ENCODE data around the gene COL18A1.

COL18A1 gene

GRCh38 chr21:45440736-45441350 is 35.9 kb downstream of the COL18A1 start:
- ATAC-seq = no peak

GRCh38 chr21:45441431-45442255 is 36.7 kb downstream of the COL18A1 start:
- TF ChIP-seq CSRNP3 (CRISPR knock-in tag; IDR thresholded peaks at IDR 0.05) (no peak), POU6F1 (CRISPR knock-in tag; IDR thresholded peaks at IDR 0.05; ENCODE audit: borderline replicate concordance, low read depth) (no peak), TCF4 (CRISPR knock-in tag; IDR thresholded peaks at IDR 0.05; ENCODE audit: borderline replicate concordance) (no peak), GLIS3 (CRISPR knock-in tag; IDR thresholded peaks at IDR 0.05) (no peak), ZFP30 (CRISPR knock-in tag; IDR thresholded peaks at IDR 0.05) (no peak), OSR1 (CRISPR knock-in tag; IDR thresholded peaks at IDR 0.05) (no peak), TSHZ2 (CRISPR knock-in tag; IDR thresholded peaks at IDR 0.05) (no peak), ARNTL (CRISPR knock-in tag; IDR thresholded peaks at IDR 0.05; ENCODE audit: borderline replicate concordance, low read depth) (no peak), ZFP3 (CRISPR knock-in tag; IDR thresholded peaks at IDR 0.05) (no peak), PPARA (CRISPR knock-in tag; IDR thresholded peaks at IDR 0.05; ENCODE audit: borderline replicate concordance) (no peak), SNAI2 (CRISPR knock-in tag; IDR thresholded peaks at IDR 0.05) (no peak), ISL1 (CRISPR knock-in tag; IDR thresholded peaks at IDR 0.05) (no peak), BACH2 (CRISPR knock-in tag; IDR thresholded peaks at IDR 0.05; ENCODE audit: borderline replicate concordance) (no peak), TOX (CRISPR knock-in tag; IDR thresholded peaks at IDR 0.05; ENCODE audit: borderline replicate concordance) (no peak), ZNF8 (CRISPR knock-in tag; IDR thresholded peaks at IDR 0.05) (no peak), ESRRG (CRISPR knock-in tag; IDR thresholded peaks at IDR 0.05) (no peak)
- TF ChIP-seq, protein P1, sequence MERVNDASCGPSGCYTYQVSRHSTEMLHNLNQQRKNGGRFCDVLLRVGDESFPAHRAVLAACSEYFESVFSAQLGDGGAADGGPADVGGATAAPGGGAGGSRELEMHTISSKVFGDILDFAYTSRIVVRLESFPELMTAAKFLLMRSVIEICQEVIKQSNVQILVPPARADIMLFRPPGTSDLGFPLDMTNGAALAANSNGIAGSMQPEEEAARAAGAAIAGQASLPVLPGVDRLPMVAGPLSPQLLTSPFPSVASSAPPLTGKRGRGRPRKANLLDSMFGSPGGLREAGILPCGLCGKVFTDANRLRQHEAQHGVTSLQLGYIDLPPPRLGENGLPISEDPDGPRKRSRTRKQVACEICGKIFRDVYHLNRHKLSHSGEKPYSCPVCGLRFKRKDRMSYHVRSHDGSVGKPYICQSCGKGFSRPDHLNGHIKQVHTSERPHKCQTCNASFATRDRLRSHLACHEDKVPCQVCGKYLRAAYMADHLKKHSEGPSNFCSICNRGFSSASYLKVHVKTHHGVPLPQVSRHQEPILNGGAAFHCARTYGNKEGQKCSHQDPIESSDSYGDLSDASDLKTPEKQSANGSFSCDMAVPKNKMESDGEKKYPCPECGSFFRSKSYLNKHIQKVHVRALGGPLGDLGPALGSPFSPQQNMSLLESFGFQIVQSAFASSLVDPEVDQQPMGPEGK (CRISPR knock-in tag; IDR thresholded peaks at IDR 0.05; ENCODE audit: borderline replicate concordance) = no peak
- no peak for ATAC-seq

More at GRCh38 chr21:45440736-45441350, 35.9 kb downstream of the COL18A1 start:
- TF ChIP-seq TSHZ2 (CRISPR knock-in tag; IDR thresholded peaks at IDR 0.05) = no peak
- no peak for TF ChIP-seq ZFP30 (CRISPR knock-in tag; IDR thresholded peaks at IDR 0.05)
- TF ChIP-seq ZNF8 (CRISPR knock-in tag; IDR thresholded peaks at IDR 0.05) = no peak
- no peak for TF ChIP-seq ZFP3 (CRISPR knock-in tag; IDR thresholded peaks at IDR 0.05)
- no peak for TF ChIP-seq TOX (CRISPR knock-in tag; IDR thresholded peaks at IDR 0.05; ENCODE audit: borderline replicate concordance)
- TF ChIP-seq ZNF70 (CRISPR knock-in tag; IDR thresholded peaks at IDR 0.05) = no peak
- no peak for TF ChIP-seq ARNTL (CRISPR knock-in tag; IDR thresholded peaks at IDR 0.05; ENCODE audit: borderline replicate concordance, low read depth)
- no peak for TF ChIP-seq ZNF565 (CRISPR knock-in tag; conservative IDR thresholded peaks at IDR 0.05; ENCODE audit: low read depth)
- no peak for TF ChIP-seq POU6F1 (CRISPR knock-in tag; IDR thresholded peaks at IDR 0.05; ENCODE audit: borderline replicate concordance, low read depth)
- TF ChIP-seq GLIS3 (CRISPR knock-in tag; IDR thresholded peaks at IDR 0.05) = no peak
- TF ChIP-seq TCF4 (CRISPR knock-in tag; IDR thresholded peaks at IDR 0.05; ENCODE audit: borderline replicate concordance) = no peak
- TF ChIP-seq ISL1 (CRISPR knock-in tag; IDR thresholded peaks at IDR 0.05) = no peak
